22Rv1 (cell line): ENCODE measurements around the gene MICA.

ENCODE experiments used
- ZFX ChIP-seq: fragments of 450-650 bp; IDR thresholded peaks from 2 replicates; pipeline ENCODE4 v1.6.1; 2017; ENCODE audit warnings: antibody characterized with exemption, borderline replicate concordance
- TF ChIP-seq, protein P1 (sequence below): fragments of 450-650 bp; IDR thresholded peaks from 2 replicates; pipeline ENCODE4 v1.5.1; 2017; ENCODE audit warnings: mild to moderate bottlenecking

DNA sequence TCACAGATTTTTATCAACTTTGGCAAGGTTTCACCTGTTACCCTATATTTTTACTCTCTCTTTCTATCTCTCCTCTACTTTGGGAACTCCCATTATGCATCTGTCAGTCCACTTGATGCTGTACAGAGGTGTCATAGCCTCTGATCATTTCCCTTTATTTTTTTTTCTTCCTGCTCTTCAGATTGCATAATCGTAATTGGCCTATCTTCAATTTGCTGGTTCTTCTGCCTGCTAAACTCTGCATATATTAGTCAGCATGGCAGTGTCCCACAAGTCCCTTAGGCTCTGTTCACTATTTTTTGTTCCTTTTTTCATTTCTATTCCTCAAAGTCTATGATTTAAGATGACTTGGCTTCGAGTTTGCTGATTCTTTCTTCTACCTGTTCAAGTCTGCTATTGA lies 49.9 kb downstream of the MICA start:
- TF ChIP-seq, protein P1, sequence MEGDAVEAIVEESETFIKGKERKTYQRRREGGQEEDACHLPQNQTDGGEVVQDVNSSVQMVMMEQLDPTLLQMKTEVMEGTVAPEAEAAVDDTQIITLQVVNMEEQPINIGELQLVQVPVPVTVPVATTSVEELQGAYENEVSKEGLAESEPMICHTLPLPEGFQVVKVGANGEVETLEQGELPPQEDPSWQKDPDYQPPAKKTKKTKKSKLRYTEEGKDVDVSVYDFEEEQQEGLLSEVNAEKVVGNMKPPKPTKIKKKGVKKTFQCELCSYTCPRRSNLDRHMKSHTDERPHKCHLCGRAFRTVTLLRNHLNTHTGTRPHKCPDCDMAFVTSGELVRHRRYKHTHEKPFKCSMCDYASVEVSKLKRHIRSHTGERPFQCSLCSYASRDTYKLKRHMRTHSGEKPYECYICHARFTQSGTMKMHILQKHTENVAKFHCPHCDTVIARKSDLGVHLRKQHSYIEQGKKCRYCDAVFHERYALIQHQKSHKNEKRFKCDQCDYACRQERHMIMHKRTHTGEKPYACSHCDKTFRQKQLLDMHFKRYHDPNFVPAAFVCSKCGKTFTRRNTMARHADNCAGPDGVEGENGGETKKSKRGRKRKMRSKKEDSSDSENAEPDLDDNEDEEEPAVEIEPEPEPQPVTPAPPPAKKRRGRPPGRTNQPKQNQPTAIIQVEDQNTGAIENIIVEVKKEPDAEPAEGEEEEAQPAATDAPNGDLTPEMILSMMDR: no peak
- no peak for TF ChIP-seq ZFX
